Astrocyte (in vitro differentiated cells and primary cell): ENCODE data around the gene UPK2. TPM values are rescaled to one million over a fixed set of nuclear protein-coding genes. Genes with fewer than 3 reads are reported as not detected.
"Not testable (repeated sequence)": the region's sequence is repeated elsewhere in the genome, so short reads cannot be mapped to it uniquely, and the experiment has no call there.

Experiments used
- DNase-seq: peaks from one replicate; pipeline ENCODE4 v3.0.0-alpha.2; 2010; ENCODE audit warnings: low read depth
- FAIRE-seq: peaks from 2 replicates; lab custom pipeline; 2011; peaks lifted over from hg19 to GRCh38; lab: Jason Lieb, UNC
- H2AFZ ChIP-seq: 2 replicates; pipeline ENCODE4 v1.6.0; 2012; ENCODE audit warnings: low read depth, low read length, inconsistent platforms
- H3K27ac ChIP-seq: 2 replicates; pipeline ENCODE4 v1.5.1; 2011; ENCODE audit warnings: low read depth, low read length, inconsistent platforms
- H3K27me3 ChIP-seq: 2 replicates; pipeline ENCODE4 v1.6.0; 2011; ENCODE audit warnings: low read length, inconsistent platforms; ENCODE audit not compliant: insufficient read depth
- H3K36me3 ChIP-seq: 2 replicates; pipeline ENCODE4 v1.5.1; 2011; ENCODE audit warnings: low read length, inconsistent platforms; ENCODE audit not compliant: insufficient read depth
- H3K4me1 ChIP-seq: 2 replicates; pipeline ENCODE4 v1.5.1; 2011; ENCODE audit warnings: low read length, inconsistent platforms; ENCODE audit not compliant: insufficient read depth
- H3K4me2 ChIP-seq: 2 replicates; pipeline ENCODE4 v1.6.0; 2012; ENCODE audit warnings: low read length, inconsistent platforms
- H3K4me3 ChIP-seq: 2 replicates; pipeline ENCODE4 v1.5.1; 2011; ENCODE audit warnings: low read depth, mild to moderate bottlenecking, low read length, inconsistent platforms; ENCODE audit not compliant: insufficient read depth
- H3K79me2 ChIP-seq: 2 replicates; pipeline ENCODE4 v1.6.0; 2012; ENCODE audit warnings: mild to moderate bottlenecking, low read length, inconsistent platforms; ENCODE audit not compliant: insufficient read depth
- H3K9ac ChIP-seq: 2 replicates; pipeline ENCODE4 v1.6.0; 2012; ENCODE audit warnings: mild to moderate bottlenecking, low read length, inconsistent platforms
- H3K9me3 ChIP-seq: 2 replicates; pipeline ENCODE4 v1.5.1; 2012; ENCODE audit warnings: low read depth, mild to moderate bottlenecking, low read length, inconsistent platforms; ENCODE audit not compliant: insufficient read depth
- H4K20me1 ChIP-seq: 2 replicates; pipeline ENCODE4 v1.6.0; 2012; ENCODE audit warnings: low read length, inconsistent platforms; ENCODE audit not compliant: insufficient read depth
- H3K27ac Mint-ChIP-seq: one replicate; pipeline ENCODE4 v1.8.0; 2021; ENCODE audit warnings: mild to moderate bottlenecking, mixed read lengths; ENCODE audit not compliant: unreplicated experiment
- H3K27me3 Mint-ChIP-seq: one replicate; pipeline ENCODE4 v1.8.0; 2021; ENCODE audit warnings: low read depth, mixed read lengths; ENCODE audit not compliant: unreplicated experiment
- H3K36me3 Mint-ChIP-seq: one replicate; pipeline ENCODE4 v1.8.0; 2021; ENCODE audit warnings: low read depth, mixed read lengths; ENCODE audit not compliant: unreplicated experiment
- H3K4me1 Mint-ChIP-seq: one replicate; pipeline ENCODE4 v1.8.0; 2021; ENCODE audit warnings: low read depth, mixed read lengths; ENCODE audit not compliant: unreplicated experiment
- H3K4me3 Mint-ChIP-seq: one replicate; pipeline ENCODE4 v1.8.0; 2021; ENCODE audit warnings: mild to moderate bottlenecking, moderate library complexity, mixed read lengths; ENCODE audit not compliant: unreplicated experiment
- H3K9me3 Mint-ChIP-seq: one replicate; pipeline ENCODE4 v1.8.0; 2021; ENCODE audit warnings: mild to moderate bottlenecking, mixed read lengths; ENCODE audit not compliant: unreplicated experiment
- EZH2 ChIP-seq: IDR thresholded peaks from 2 replicates; pipeline ENCODE4 v1.6.1; 2012; ENCODE audit warnings: mild to moderate bottlenecking, low read length, inconsistent platforms; ENCODE audit not compliant: insufficient read depth
- total RNA-seq: library from RNA; stranded (reverse); gene quantifications from 2 replicates; pipeline ENCODE4 v1.2.1, GENCODE V29; 2021
- TF ChIP-seq, protein P1 (sequence below): IDR thresholded peaks from 2 replicates; pipeline ENCODE4 v1.5.1; 2011; ENCODE audit warnings: low read depth, mild to moderate bottlenecking, inconsistent platforms, low read length, moderate library complexity; ENCODE audit not compliant: insufficient read depth

UPK2 gene
- total RNA-seq, 1 donor from 2014 or later: not detected

- Histone ChIP-seq H3K79me2 (no peaks in the 10 kb centered on the region), H2AFZ (no peak overlapping the region), H3K9ac (no peak overlapping the region), H3K36me3 (no peaks in the 10 kb centered on the region), H3K27me3 (peaks cover 17% of the 10 kb centered on the region), H3K9me3 (no peaks in the 10 kb centered on the region), H3K4me3 (no peak overlapping the region), H3K4me1 (no peaks in the 10 kb centered on the region), H4K20me1 (no peaks in the 10 kb centered on the region), H3K27ac (no peak overlapping the region), H3K4me2 (no peak overlapping the region)
- Mint-ChIP-seq H3K27me3 (peaks cover 69% of the 10 kb centered on the region), H3K36me3 (no peaks in the 10 kb centered on the region), H3K4me1 (no peaks in the 10 kb centered on the region), H3K27ac (no peak overlapping the region), H3K9me3 (no peaks in the 10 kb centered on the region), H3K4me3 (no peak overlapping the region)
- TF ChIP-seq EZH2: no peak
- TF ChIP-seq, protein P1, sequence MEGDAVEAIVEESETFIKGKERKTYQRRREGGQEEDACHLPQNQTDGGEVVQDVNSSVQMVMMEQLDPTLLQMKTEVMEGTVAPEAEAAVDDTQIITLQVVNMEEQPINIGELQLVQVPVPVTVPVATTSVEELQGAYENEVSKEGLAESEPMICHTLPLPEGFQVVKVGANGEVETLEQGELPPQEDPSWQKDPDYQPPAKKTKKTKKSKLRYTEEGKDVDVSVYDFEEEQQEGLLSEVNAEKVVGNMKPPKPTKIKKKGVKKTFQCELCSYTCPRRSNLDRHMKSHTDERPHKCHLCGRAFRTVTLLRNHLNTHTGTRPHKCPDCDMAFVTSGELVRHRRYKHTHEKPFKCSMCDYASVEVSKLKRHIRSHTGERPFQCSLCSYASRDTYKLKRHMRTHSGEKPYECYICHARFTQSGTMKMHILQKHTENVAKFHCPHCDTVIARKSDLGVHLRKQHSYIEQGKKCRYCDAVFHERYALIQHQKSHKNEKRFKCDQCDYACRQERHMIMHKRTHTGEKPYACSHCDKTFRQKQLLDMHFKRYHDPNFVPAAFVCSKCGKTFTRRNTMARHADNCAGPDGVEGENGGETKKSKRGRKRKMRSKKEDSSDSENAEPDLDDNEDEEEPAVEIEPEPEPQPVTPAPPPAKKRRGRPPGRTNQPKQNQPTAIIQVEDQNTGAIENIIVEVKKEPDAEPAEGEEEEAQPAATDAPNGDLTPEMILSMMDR: no peak
- FAIRE-seq (no peak), DNase-seq (peak; percentile 25)
Measured at GRCh38 chr11:118953265-118953664, 2.8 kb upstream of the UPK2 start.

DNA sequence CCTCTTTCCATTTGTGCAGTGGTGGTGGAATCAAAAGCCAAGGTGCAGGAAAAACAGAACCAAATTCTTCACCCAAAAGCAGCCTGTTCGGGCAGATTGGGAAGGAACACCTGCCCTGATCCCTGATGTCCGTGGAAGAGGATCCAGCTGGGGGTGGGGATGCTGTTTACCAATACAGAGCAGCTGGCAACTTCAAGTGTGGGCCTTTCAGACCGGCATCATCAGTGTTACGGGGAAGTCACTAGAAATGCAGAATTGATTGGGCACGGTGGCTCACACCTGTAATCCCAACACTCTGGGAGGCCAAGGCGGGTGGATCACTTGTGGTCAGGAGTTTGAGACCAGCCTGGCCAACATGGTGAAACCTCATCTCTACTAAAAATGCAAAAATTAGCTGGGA lies 2.1 kb upstream of the UPK2 start:
- not testable (repeated sequence) for H3K36me3 Mint-ChIP-seq, H3K4me2 ChIP-seq, H3K27ac Mint-ChIP-seq, H3K27ac ChIP-seq, FAIRE-seq, H3K9me3 ChIP-seq, H4K20me1 ChIP-seq, H2AFZ ChIP-seq, H3K4me3 Mint-ChIP-seq, H3K36me3 ChIP-seq, H3K4me1 Mint-ChIP-seq, H3K79me2 ChIP-seq, H3K9ac ChIP-seq, DNase-seq, H3K4me1 ChIP-seq, H3K4me3 ChIP-seq, H3K9me3 Mint-ChIP-seq
- peaks cover 70% of the 10 kb centered on the region for H3K27me3 Mint-ChIP-seq
- peaks cover 17% of the 10 kb centered on the region for H3K27me3 ChIP-seq

DNA sequence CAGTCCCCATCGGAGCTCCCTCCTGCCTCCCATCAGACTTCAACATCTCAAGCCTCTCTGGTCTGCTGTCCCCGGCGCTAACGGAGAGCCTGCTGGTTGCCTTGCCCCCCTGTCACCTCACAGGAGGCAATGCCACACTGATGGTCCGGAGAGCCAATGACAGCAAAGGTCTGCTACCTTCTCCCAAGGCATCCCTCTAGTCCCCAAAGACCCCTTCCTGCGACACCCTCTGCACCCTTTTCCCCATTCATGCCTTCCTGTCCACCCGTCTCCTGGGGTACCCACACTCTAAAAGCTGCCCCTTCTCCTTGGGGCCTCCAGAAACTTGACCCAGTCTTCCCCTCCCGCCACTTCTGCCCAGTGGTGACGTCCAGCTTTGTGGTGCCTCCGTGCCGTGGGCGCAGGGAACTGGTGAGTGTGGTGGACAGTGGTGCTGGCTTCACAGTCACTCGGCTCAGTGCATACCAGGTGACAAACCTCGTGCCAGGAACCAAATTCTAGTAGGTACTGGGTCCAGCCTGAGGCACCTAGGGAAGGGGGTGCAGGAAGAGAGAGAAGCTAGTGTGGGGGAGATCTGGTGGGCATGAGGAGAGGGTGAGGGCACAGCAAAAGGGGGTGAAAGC lies 860 bp downstream of the UPK2 start:
- Histone ChIP-seq H2AFZ (no peak overlapping the region), H3K36me3 (no peaks in the 10 kb centered on the region), H3K4me3 (no peak overlapping the region), H3K9me3 (no peaks in the 10 kb centered on the region), H3K4me2 (no peak overlapping the region), H3K27ac (no peak overlapping the region), H3K9ac (no peak overlapping the region), H4K20me1 (no peaks in the 10 kb centered on the region), H3K27me3 (peaks cover 24% of the 10 kb centered on the region), H3K79me2 (no peaks in the 10 kb centered on the region), H3K4me1 (no peaks in the 10 kb centered on the region)
- H3K4me3 Mint-ChIP-seq: no peak overlapping the region
- FAIRE-seq: no peak
- TF ChIP-seq EZH2: no peak
- TF ChIP-seq, protein P1: no peak
- H3K27ac Mint-ChIP-seq: peak overlapping the region; percentile 47
- peaks cover 73% of the 10 kb centered on the region for H3K27me3 Mint-ChIP-seq
- H3K4me1 Mint-ChIP-seq: no peaks in the 10 kb centered on the region
- no peaks in the 10 kb centered on the region for H3K36me3 Mint-ChIP-seq
- no peaks in the 10 kb centered on the region for H3K9me3 Mint-ChIP-seq
- no peak for DNase-seq
